ENCODE results near the gene RNF123.

RNF123 gene

GRCh38 chr3:49658711-49659110, 30.6 kb upstream of the RNF123 start:
- DNase-seq (ENCODE audit: low read depth in 3 of 3) = no peak

DNA sequence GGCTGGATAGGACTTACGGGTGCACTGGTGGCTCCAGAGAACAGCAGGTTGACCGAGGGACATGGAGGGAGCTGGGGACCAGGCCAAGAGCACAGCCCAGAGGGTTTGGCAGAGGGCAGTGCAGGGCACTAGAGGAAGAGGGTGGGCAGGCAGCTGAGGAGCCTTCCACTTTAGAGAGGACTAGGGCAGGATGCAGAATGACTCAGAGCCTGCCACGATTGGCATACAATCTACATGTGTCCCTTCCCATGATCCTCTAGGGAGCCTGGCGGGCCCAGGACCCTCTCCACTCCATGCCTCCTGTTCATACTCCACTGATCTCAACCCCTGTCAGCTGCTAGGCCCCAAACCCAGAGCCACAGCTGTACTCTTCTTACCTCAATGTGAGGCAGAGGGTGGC, 29.6 kb upstream of the RNF123 start:
- DNase-seq (ENCODE audit: low read depth in 3 of 3) = no peak

DNA sequence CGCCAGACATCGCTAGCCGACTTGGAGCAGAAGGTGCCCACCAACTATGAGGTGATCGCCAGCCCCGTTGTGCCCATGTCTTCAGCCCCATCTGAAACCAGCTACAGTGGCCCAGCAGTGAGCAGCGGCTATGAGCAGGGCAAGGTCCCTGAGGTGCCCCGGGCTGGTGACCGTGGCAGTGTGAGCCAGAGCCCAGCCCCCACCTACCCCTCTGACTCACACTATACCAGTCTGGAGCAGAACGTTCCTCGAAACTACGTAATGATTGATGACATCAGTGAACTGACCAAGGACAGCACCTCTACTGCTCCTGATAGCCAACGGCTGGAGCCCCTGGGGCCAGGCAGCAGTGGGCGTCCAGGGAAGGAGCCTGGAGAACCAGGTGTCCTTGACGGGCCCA, 28.1 kb upstream of the RNF123 start:
- no peak for DNase-seq (ENCODE audit: low read depth in 3 of 3)

DNA sequence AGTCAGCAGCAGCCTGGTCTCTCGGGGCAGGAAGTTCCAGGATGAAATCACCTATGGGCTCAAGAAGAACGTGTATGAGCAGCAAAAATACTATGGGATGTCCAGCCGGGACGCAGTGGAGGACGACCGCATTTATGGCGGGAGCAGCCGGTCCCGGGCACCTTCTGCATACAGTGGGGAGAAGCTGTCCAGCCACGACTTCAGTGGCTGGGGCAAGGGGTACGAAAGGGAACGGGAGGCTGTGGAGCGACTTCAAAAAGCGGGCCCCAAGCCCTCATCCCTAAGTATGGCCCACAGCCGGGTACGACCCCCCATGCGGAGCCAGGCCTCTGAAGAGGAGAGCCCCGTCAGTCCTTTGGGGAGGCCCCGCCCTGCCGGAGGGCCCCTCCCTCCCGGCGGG, 27.3 kb upstream of the RNF123 start:
- DNase-seq (ENCODE audit: low read depth in 3 of 3) = no peak

- DNase-seq (ENCODE audit: low read depth in 3 of 3) = no peak
Observed at GRCh38 chr3:49662720-49663413, 26.5 kb upstream of the RNF123 start.

DNA sequence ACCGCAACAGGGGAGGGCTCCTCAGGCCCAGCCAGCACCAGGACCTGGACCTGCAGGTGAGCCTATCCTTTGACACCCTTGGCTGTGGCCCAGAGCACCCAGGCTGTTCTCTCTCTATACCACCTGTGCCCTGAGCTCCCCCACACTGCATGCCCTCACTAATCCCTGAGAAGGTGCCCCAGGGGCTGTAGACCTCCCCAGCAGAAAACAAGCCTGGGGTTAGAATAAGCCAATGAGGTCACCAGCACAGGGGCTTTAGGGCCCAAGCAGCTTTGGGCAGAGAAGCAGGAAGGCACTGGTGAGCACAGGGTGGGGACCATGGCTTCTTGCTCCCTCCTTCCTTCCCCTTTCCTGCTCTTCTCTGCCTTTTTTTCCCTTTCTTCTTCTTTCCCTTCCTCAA, 25.5 kb upstream of the RNF123 start:
- no peak for DNase-seq (ENCODE audit: low read depth in 3 of 3)

DNA sequence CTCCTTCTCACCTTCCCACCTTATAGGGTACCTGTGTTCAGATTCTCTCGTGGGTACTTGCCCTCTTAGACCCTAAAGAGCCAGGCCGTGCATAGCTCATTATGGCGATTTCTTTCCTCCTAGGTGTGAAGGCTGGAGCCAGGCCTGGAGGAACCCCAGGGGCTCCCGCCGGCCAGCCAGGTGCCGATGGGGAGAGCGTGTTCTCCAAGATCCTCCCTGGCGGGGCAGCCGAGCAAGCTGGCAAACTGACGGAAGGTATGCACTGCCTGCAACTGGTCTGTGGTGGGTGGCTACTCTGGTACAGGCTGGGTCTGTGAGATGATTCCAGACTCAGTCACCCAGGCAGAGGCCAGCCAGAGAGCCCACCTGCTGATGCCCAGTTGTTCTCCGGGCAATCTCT, 25.1 kb upstream of the RNF123 start:
- DNase-seq (ENCODE audit: low read depth in 3 of 3) = no peak

DNA sequence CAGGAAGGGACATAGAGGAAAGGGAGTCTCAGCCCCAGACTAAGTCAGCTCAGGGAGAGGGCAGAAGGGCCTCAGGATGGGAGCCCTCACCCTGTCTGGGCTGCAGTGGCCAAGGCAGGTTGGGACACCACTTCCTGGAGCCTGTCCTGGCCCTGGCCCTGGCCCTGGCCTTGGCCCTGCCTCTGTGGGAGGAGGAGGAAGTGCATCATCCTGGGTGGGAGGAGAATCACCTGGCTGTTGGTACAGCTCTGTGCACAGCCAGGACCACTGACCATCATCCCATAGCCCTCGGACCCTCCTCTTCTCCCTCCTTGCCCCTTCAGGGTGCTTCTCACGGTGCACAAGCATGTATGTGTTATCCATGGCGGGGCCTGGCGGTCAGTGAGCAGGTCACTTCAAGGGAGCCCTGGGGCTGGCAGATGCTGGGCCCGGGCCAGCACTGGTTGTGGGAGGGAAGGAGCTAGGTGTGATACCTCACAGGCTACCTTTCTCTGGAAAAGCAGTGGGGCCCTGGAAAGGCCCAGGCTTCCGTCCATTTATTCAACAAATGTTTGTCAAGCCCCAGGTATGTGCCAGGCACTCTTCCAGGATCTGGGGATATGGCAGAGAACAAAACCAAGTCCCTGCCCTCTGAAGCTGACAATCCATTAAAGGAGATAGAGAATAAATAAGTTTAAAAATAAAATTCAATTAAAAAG, 23.4 kb upstream of the RNF123 start:
- no peak for DNase-seq (ENCODE audit: low read depth in 3 of 3)

DNA sequence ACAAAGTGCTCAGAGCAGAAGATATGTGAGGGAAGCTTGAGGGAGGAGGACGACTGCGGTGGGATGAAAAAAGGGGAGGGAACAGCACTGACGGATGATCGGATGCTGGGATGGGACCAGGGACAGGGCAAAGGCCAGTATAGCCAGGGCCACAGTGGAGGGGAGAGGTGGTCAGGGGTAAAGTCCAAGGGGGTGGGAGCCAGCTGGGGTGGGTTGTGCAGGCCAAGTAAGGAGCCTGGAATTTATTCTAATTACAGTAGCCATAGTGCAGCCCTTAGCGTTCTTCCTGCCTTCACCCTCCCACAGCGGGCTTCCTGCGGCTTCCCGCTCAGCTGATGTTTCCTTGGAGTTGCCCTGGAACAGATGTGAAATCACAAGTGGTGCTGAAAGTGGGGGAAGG, 22.8 kb upstream of the RNF123 start:
- DNase-seq (ENCODE audit: low read depth in 3 of 3) = no peak

DNA sequence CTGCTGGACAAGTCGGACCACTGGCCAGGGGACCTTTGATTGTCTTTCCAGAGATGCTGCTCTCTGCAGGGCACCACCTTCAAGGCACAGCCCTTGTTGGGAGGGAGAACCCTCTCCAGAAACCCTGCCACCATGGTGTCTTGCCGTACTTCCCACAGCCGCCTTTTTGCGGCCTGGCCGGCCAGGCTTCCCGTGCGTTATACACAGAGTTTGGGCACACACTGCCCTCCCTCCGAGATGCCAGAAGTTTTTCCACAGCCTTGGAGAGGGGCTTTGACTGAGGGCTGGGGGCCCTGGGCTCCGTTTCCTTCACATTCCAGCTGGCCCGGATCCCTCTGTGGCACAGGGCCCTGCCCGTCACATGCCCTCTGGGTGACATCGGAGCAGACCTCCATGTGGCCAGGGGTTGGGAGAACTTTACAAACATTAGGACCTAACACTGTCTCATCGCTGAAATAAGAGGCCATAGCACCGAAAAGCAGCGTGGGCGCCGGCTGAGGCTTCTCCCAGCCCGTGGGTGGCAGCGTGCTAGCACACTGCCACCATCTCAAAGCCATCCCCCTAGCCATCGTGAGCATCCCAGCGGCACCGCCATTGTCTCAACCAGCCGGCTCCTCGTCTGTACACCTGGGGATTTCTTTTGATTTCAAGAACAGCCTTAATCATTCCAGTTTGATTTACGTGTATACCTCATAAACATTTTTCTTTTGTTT, 21.5 kb upstream of the RNF123 start:
- DNase-seq (ENCODE audit: low read depth in 3 of 3) = no peak

DNA sequence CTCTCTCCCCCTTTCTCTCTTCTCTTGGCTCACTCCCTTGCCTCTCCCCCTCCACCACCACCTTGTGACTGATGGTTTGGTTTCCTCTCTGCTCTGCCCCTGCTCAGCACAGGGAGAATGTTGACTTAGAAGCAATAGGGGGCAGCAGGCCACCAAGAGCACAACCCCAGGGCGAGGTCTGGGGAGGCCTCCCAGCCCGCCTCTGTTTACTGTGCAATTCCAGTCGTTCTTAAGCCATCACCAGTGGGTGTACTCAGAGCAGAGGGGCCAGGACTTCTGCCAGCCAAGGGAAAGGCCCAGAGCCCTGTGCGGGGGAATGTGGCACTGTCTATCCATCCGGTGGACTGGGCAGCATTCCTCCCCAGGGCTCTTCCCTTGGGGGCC, 21.0 kb upstream of the RNF123 start:
- DNase-seq (ENCODE audit: low read depth in 3 of 3) = no peak

GRCh38 chr3:49668861-49669260, 20.5 kb upstream of the RNF123 start:
- no peak for DNase-seq (ENCODE audit: low read depth in 3 of 3)

GRCh38 chr3:49669352-49669751, 20.0 kb upstream of the RNF123 start:
- DNase-seq (ENCODE audit: low read depth in 3 of 3) = no peak

- DNase-seq (ENCODE audit: low read depth in 3 of 3) = no peak
Observed at GRCh38 chr3:49670940-49671290, 18.4 kb upstream of the RNF123 start.

DNA sequence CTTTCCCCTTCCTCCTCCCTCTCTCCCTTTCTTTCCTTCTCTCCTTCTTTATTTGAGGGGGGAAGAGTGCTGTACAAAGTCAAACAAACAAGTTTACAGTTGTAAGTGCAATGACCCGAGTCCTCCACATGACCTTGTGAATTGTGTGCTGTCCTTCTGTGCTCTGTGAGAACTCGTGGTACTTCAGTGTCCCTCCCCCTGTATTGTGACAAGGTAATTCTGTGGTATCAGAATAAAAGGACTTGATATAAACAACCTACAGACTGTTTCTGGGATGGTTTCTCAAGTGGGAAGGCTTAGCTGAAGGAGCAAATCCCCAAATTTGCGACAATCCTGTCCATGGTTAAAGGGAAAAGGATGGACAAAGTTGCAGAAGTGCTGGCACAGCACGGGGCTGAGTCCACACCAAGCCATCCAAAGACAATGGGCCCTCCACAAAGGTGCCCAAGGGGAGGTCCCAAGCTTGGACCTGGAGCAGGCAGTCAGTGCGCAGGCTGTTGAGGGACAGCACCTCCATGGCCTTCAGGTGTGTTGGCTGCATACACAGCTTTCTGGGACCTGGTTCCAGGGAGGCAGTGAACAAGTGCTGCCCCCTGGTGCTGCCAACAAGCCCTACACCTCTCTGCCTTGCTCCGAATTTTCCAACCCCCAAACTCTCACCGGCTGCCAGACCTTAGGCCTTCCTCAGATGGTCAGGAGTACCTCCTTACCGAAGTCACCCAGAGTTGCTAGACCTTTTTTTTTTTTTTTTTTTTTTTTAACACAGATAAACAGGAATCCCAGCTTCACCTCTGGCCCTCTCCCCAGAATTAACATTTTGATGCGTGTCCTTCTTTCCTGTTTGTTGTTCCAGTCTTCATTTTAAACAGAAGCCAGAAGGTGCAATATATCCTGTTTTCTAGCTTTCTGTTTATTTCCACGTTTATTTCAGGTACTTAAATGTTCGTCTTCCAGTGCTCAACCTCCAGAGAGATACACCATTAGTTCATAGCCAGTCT, 17.8 kb upstream of the RNF123 start:
- DNase-seq (ENCODE audit: low read depth in 3 of 3) = peak; percentile 49 to 72 (median 54)

DNA sequence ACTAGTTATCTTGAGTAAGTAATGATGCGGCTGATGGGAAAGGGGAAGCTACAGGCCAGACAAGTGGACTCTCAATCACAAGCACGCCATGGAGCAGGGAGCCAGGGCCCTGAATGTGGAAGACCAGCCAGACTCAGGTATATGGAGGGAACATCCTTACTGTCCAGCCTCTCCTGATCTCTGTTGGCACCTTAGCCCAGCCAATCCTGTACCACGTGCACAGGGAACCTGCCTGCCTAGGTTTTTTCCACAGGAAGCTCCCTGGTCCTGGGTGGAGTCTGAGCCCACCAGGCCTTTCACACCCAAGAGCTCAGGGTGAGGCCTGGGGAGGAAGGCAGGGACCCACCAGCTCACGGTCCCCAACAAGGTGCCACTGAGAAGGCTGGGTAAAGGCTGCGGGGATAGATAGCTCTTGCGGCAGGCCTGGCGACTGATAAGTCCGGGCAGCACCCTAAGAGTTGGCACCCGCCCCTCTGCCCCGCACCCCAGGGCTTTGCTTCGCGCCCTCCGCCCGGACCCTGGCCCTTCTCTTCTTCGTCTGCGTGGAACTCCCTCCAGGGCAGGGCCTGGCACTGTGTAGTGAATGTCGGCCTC, 16.1 kb upstream of the RNF123 start:
- DNase-seq (ENCODE audit: low read depth in 3 of 3) = peak in 1 of 3 experiments; percentile 37

GRCh38 chr3:49673715-49674496, 15.5 kb upstream of the RNF123 start, which contains the start of gene APEH:
Gene APEH, plus strand, starts transcription at chr3:49674351. Its CDS starts 51 bp downstream, at chr3:49674402.
- peak; percentile 95 to 99 (median 96) for DNase-seq (ENCODE audit: low read depth in 3 of 3)

GRCh38 chr3:49674497-49674983, 14.8 kb upstream of the RNF123 start:
- DNase-seq (ENCODE audit: low read depth in 3 of 3) = peak in 1 of 3 experiments; percentile 26

DNA sequence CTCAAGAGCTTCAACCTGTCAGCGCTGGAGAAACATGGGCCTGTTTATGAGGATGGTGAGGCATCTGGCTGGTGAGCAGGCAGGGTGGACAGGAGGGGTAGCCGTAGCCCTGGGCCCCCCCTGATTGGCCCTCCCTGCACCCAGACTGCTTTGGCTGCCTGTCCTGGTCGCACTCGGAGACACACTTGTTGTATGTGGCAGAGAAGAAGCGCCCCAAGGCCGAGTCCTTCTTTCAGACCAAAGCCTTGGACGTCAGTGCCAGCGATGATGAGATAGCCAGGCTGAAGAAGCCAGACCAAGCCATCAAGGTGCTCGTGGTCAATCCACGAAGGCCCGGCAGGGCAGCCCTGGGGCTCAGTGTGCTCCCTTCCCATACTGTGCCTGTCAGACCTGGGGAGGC, 13.4 kb upstream of the RNF123 start:
- no peak for DNase-seq (ENCODE audit: low read depth in 3 of 3)

DNA sequence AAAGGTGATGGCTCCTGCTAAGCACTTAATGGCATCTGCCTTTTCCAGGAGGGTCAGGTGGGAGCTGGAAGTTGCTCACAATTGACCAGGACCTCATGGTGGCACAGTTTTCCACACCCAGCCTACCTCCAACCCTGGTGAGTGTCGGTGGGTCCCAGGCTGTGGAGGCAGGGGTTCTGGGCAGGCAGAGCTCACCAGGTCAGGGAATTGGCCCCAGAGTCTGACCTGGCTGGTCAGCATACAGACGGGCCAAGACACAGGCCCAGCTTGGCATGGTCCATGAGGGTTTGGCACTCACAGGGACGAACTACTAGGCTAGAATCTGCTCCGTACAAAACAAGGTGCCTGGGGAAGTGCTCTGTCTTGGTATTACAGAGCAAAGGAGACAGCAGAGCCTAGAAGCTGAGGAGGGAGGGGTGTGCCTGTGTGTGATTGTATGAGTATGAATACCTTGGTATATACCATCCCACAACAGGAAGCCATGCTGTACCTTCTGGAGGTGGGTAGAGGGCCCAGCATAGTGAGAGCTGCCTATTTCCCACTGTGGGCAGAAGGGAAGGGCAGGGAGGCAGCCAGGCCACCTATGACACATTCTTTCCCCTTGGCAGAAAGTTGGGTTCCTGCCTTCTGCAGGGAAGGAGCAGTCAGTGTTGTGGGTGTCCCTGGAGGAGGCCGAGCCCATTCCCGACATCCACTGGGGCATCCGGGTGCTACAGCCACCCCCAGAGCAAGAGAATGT, 8.7 kb upstream of the RNF123 start:
- no peak for DNase-seq (ENCODE audit: low read depth in 3 of 3)
